ENCODE measurements around the gene TAL1. TPM values are rescaled to one million over a fixed set of nuclear protein-coding genes. Genes with fewer than 3 reads are reported as not detected.
"Not testable (repeated sequence)": the region's sequence is repeated elsewhere in the genome, so short reads cannot be mapped to it uniquely, and the experiment has no call there.

The TAL1 gene
- 1 to 10 TPM; 1.0 to 1.8 TPM for total RNA-seq

- peak within 1 kb of the TSS in 1 of 2 donors; percentile 37 for H3K27ac ChIP-seq
- H3K4me1 ChIP-seq (replicated peaks), result no peaks in the 10 kb centered on the region
- WGBS, result 10% methylated on average over 32 of the region's 51 CpGs
- intact Hi-C loops (cut with DNase I), result no loop called here
- peak within 1 kb of the TSS in 1 of 2 donors; percentile 16 for H3K4me3 ChIP-seq
- DNase-seq (ENCODE audit: low spot score), result no peak
- peaks cover 38% of the 10 kb centered on the region for H3K27me3 ChIP-seq (replicated peaks; ENCODE audit: insufficient read depth)
- no peaks in the 10 kb centered on the region for H3K9me3 ChIP-seq
- no peak for TF ChIP-seq POLR2A (IDR thresholded peaks at IDR 0.05)
- no peak for TF ChIP-seq POLR2AphosphoS5 (IDR thresholded peaks at IDR 0.05)
- TF ChIP-seq CTCF (IDR thresholded peaks at IDR 0.05), result no peak
- no peaks in the 10 kb centered on the region for H3K36me3 ChIP-seq
Measured at GRCh38 chr1:47232187-47232874, at the start of gene TAL1. TAL1 (minus strand) TSS chr1:47232225; CDS start chr1:47225888, 6,337 bp downstream.

- H3K4me1 ChIP-seq (replicated peaks), result no peaks in the 10 kb centered on the region
- H3K4me3 ChIP-seq, result no peak overlapping the region
- 97% methylated on average over 3 of the region's 3 CpGs for WGBS
- TF ChIP-seq CTCF (IDR thresholded peaks at IDR 0.05) (no peak), POLR2A (IDR thresholded peaks at IDR 0.05) (no peak), POLR2AphosphoS5 (IDR thresholded peaks at IDR 0.05) (no peak)
- DNase-seq (ENCODE audit: low spot score), result no peak
- intact Hi-C loops (cut with DNase I), result no loop called here
- H3K36me3 ChIP-seq, result peaks cover 0 to 4% of the 10 kb centered on the region in 2 donors
- no peaks in the 10 kb centered on the region for H3K27me3 ChIP-seq (replicated peaks; ENCODE audit: insufficient read depth)
- no peak overlapping the region for H3K27ac ChIP-seq
- H3K9me3 ChIP-seq, result no peaks in the 10 kb centered on the region
Measured at GRCh38 chr1:47280142-47280541, 48.1 kb upstream of the TAL1 start.

- WGBS, result 93% methylated on average over 2 of the region's 2 CpGs
- Histone ChIP-seq H3K36me3 (peaks cover 0 to 4% of the 10 kb centered on the region in 2 donors), H3K4me3 (no peak overlapping the region), H3K4me1 (replicated peaks) (no peaks in the 10 kb centered on the region), H3K27ac (no peak overlapping the region), H3K9me3 (no peaks in the 10 kb centered on the region), H3K27me3 (replicated peaks; ENCODE audit: insufficient read depth) (no peaks in the 10 kb centered on the region)
- no peak for TF ChIP-seq POLR2A (IDR thresholded peaks at IDR 0.05)
- no peak for TF ChIP-seq POLR2AphosphoS5 (IDR thresholded peaks at IDR 0.05)
- no peak for TF ChIP-seq CTCF (IDR thresholded peaks at IDR 0.05)
- intact Hi-C loops (cut with DNase I), result no loop called here
- no peak for DNase-seq (ENCODE audit: low spot score)
Measured at GRCh38 chr1:47276850-47277249, 44.8 kb upstream of the TAL1 start.

GRCh38 chr1:47275811-47276210 lies 43.8 kb upstream of the TAL1 start:
- H3K9me3 ChIP-seq; H3K27me3 ChIP-seq (replicated peaks; ENCODE audit: insufficient read depth); DNase-seq (ENCODE audit: low spot score); intact Hi-C loops (cut with DNase I); H3K4me1 ChIP-seq (replicated peaks); H3K27ac ChIP-seq; H3K4me3 ChIP-seq; H3K36me3 ChIP-seq: not testable (repeated sequence)
- 93% methylated on average over 7 of the region's 7 CpGs for WGBS

- H3K9me3 ChIP-seq; H3K36me3 ChIP-seq; H3K4me3 ChIP-seq; H3K4me1 ChIP-seq (replicated peaks); H3K27me3 ChIP-seq (replicated peaks; ENCODE audit: insufficient read depth); H3K27ac ChIP-seq: not testable (repeated sequence)
- peak; percentile 5 for DNase-seq (ENCODE audit: low spot score)
- intact Hi-C loops (cut with DNase I), result loop anchor here (10.0 kb wide), 1 partner anchor 71 kb away; the partner anchor contains the start of gene PDZK1IP1
- WGBS, result 96% methylated on average over 8 of the region's 8 CpGs
Measured at GRCh38 chr1:47265529-47265928, 33.5 kb upstream of the TAL1 start.

DNA sequence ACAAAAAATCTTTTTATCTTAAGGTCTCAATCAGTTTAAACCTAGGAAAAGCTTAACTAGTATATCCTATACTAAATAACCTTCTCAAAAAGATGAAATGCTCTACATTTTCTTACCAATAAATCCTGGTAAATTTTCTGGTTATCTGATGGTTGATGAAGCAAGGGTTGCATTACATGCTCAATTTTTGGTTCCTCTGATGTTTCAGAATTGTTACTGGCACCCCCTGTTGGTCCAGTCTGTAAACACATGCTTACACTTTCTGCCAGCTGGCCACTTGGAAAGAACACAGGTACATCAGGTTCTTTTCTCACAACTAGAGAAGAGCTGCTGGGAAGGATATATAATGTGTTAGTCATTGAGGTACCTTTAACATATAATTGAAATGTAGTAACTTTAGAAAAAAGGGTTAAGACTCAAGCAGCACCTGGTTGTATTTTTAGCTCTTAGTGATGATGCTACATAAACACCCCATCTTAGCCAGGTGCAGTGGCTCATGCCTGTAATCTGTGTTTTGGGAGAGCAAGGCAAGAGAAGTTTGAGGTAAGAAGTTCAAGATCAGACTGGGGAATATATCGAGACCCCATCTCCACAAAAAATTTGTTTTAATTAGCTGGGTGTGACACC lies 30.9 kb upstream of the TAL1 start:
- no peaks in the 10 kb centered on the region for H3K9me3 ChIP-seq
- no peaks in the 10 kb centered on the region for H3K4me1 ChIP-seq (replicated peaks)
- WGBS, result 95% methylated on average over 1 of the region's 1 CpG
- no peak overlapping the region for H3K27ac ChIP-seq
- H3K36me3 ChIP-seq, result no peaks in the 10 kb centered on the region
- intact Hi-C loops (cut with DNase I), result loop anchor here (10.0 kb wide), 1 partner anchor 68 kb away; the partner anchor contains the start of gene PDZK1IP1
- TF ChIP-seq POLR2AphosphoS5 (IDR thresholded peaks at IDR 0.05), result peak; percentile 63
- no peak for TF ChIP-seq POLR2A (IDR thresholded peaks at IDR 0.05)
- peak in 3 of 4 experiments; percentile 21 to 53 (median 46) for TF ChIP-seq CTCF (IDR thresholded peaks at IDR 0.05)
- peak; percentile 21 for DNase-seq (ENCODE audit: low spot score)
- no peak overlapping the region for H3K4me3 ChIP-seq
- H3K27me3 ChIP-seq (replicated peaks; ENCODE audit: insufficient read depth), result no peaks in the 10 kb centered on the region
